Measurements from ENCODE around the gene GRAPL.
"Not testable (repeated sequence)": the region's sequence is repeated elsewhere in the genome, so short reads cannot be mapped to it uniquely, and the experiment has no call there.

Gene GRAPL

DNA sequence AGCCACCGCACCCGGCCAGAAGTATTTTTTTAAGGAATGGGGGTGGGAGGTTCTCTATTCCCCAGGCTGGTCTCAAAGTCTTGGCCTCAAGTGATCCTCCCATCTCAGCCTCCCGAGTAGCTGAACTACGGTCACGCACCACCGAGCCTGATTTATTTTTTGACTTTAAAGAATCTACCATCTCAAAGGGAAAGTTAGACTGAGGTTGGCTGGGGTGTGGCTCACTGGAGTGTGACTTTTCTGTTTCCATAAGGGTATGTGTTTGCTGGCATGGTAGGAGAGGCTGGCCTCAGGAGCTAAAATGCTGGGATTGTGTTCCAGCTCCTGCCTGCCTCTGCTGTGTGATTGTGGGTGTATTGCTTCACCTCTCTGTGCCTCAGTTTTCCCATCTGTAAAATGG is 10.6 kb downstream of the GRAPL start:
- DNase-seq = not testable (repeated sequence)

DNA sequence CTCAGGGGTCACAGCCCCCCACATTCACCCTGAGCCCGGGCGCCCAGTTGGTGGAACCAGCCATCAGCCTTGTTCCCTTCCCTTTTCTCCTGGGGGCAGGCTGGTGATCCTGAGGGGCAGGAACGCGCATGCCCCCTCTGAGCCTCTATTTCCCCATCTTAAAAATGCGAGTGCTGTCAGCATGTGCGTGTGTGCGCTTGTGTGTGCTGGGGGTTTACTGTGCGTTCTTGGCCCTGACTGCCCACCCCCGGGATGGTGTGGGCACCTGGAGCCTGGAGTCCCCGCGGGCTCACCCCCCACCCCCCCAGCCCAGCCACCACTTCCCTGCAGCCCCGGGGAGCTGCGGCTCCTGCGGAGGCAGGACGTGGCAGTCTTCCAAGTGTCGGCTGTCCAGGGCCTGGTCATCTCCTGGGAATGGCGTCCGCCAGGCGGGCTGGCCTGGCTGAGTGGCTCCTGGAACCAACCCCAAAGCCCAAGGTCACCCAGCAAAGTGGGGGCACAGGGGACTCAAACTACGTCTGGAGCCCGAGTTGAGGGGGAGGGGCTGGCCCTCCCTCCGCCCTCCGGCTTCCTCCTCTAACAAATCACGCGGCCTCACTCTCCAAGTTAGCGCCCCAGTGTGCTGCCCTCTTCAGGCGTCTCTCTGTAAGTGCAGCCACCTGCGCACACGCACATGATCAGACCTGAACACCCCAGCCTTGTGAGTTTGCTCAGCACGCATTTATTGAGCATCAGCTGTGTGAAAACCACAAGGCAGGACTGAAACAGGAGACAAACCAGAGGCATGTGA is 14.2 kb downstream of the GRAPL start:
- not testable (repeated sequence) for DNase-seq

DNA sequence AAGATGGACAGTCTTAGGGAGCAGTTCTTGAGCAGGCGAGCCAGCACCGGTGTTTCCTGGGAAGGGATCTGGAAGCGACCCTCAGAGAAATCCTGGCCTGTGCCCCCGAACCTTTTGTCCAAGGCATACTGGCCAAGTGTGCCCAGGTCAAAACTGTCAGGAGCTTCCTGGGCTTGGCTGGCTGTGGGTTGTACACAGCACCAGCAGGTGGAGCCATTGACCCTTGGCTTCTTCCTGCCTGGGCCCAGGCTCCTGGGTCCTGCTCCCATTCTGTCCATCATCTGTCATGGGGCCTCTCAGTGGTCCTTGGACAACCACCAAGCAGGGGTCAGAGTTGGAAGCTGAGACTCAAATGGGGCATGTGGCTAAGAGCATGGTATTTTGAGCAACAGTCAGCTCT is 15.0 kb downstream of the GRAPL start:
- DNase-seq = not testable (repeated sequence)

DNA sequence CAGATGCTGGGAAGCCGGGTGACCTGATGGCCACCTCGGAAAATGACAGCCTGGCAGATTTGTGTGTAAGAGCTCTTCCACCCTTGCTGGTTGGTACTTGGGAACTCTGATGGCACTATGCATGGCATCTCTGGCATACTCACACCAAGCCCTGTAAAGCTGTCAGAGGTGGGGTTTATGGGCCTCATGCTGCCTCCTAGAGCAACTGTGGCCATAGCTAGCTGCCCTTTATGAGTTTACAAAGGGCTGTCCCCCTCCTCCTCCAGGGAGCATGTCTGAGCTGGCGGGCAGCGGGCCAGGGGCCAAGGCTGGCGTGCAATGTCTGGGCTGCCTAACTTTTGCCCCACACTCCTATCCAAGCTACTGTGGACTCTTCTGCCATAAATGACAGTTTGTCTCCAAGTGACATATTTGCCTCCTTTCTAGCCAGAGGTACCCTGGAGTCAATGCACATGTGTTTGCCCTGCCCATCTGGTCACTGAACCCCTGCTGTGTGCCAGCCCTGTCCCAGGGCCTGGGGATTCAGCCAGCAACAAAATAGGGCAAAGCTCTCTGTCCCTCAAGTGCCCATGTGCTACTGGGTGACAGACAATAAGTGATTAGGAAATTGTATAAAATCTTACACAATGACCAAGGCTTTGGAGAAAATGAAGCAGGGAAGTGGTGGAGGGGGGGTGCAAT is 15.8 kb downstream of the GRAPL start:
- DNase-seq = not testable (repeated sequence)

DNA sequence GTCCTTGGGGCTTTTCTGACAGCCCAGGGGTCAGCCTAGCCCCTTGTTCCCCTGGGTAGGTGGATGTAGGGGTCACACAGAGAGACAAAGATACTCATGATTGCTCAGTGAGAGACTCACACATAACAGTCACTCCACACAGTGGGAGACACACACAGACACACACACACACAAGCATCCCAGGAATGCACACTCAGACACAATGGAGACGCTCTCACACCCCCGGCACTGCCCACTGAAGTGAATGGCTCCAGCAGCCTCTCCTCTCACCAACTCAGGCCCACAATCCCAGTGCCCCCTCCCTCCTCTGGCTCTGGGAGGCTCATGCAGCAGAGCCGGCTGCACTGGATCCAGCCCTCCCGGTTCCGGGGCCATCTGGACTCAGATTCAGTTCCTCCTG is 17.0 kb downstream of the GRAPL start:
- not testable (repeated sequence) for DNase-seq

DNA sequence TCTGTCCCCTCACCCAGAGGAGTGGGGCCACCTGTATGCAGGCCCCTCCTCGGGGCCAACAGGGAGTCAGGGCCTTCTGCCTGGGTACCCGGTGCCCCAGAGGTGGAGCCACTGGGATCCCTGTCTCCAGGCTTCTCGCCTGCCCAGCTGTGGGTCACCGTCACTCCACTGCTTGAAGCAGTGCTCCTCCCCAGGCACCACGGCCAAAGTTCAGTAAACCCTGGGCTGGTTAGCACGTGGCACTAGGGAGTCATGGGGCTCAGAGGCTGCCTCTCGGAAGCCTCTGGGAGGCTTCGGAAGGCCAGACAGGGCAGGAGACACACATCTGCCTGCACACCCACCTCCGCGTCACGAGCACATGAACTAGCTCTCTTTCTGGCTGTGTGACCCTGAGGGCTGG is 18.1 kb downstream of the GRAPL start:
- DNase-seq = not testable (repeated sequence)

DNA sequence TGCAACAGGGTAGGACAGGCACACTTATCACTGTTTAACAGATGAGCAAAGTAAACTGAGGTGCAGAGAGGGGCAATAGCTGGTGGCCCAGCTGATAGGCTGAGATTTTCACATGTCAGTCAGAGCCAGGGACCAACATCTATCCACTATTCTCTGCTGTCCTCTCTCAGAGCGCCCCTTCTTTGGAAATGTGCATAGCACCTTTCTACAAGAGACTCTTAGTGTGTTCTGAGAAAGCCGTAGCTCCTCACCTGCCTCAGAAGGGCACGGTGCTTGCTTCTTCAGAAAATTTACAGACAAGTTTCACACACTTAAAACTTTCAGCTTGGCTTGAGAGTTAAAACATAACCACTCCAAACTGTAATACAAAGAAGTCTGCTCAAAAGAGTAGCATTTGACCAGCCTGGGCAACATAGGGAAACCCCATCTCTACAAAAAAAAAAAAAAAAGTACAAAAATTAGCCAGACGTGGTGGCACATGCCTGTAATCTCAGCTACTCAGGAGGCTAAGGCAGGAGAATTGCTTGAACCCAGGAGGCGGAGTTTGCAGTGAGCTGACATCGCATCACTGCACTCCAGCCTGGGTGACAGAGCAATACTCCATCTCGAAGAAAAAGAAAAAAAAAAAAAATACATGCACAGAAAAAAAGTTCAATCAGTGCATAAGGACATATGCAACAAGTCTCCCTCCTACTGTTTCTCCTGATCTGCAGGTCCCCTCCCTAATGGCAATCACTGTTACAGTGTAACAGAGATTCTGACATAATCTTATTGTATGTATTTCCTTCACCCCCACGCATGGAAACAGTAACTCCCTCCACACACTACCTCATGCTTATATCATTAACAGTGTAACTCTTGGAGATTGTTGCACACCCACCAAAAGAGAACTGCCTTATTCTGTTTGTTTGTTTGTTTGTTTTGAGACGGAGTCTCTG is 23.6 kb downstream of the GRAPL start:
- not testable (repeated sequence) for DNase-seq

DNA sequence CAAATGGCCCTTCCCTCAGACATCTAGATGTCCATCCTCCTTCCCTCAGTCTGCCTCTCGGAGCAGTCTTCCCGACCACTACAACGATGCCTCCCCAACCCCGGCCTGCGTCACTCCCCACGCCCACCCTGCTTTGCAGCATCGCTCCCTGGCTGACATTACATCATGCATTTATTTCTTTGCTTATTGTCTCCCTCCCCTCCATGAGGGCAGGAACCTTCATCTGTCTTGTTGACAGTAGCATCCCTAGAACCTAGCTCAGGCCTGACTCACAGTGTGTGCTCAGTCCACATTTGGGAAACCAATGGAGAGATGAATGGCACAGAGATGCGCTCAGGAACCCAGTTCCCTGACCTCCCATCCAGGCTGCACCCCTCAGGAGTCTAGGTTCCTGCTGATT is 30.2 kb downstream of the GRAPL start:
- not testable (repeated sequence) for DNase-seq

DNA sequence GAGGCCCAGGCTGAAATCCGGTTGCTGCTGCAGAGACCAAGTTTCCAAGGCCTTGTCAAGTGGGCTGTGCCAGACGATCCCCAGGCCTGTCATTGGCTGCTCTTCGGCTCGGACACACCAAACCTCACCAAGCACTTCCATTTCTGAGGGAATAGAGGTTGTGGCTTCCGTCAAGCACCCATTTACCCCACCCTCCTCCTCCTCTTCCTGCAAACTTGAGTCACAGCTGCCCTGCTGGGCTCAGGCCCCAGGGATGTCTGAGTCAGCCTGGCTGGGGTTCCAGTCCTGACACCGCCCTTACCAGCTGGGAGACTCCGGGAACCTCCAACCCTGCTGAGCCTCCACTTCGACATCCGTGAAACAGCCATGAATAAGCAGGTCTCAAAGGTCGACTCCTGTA is 31.1 kb downstream of the GRAPL start:
- DNase-seq = not testable (repeated sequence)

DNA sequence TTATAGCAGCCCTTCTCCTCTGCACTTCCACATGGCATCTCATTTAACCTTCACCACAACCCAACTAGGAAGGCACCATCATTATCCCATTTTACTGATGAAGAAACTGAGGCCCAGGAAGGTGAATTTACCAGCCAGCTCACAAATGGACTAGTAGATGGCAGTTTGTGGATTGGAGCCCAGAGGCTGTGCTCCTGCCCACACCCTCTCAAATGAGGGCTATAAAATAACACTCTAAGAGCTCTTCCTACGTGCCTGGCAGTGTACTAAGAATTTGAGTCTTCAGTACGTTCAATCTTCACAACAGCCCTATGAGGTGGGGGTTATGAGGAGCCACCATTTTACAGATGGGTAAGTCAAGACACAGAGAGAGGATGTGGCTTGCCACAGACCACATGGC is 31.5 kb downstream of the GRAPL start:
- not testable (repeated sequence) for DNase-seq

DNA sequence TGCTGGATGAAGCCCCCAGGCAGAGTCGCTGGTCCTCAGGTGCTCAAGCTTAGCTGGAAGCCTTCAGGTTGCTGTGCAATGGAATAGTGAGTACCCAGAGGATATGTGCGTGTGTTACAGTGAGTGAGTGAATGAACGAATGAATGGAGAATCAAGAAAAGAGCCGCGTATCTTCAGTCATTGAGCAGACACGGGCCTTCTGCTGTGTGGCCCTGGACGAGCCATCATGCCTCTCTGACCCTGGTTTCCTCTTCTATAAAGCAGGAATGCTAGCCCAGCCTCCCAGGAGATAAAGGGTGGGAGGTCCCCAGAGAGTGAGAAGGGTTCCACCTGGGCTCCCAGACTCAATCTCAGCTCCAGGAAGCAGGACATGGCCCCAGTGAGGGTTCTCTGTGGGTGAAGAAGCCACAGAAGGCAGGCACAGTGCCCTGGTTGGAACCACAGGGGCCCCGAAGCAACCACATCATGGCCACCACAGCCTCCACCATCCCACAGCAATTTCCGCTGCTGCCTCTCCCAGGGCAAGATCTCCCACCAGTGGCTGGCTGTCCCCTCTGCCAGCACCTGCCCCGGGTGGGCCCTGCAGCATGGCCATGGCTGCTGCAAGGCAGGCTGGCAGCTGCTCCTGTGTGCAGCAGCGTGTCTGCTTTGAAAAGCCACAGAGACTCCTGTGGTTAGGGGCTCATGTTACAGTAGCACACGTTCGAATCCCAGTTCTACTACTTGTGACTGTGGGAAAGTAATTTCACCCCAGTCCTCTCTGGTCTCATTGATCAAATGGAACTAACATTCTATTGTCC is 34.1 kb downstream of the GRAPL start:
- not testable (repeated sequence) for DNase-seq

DNA sequence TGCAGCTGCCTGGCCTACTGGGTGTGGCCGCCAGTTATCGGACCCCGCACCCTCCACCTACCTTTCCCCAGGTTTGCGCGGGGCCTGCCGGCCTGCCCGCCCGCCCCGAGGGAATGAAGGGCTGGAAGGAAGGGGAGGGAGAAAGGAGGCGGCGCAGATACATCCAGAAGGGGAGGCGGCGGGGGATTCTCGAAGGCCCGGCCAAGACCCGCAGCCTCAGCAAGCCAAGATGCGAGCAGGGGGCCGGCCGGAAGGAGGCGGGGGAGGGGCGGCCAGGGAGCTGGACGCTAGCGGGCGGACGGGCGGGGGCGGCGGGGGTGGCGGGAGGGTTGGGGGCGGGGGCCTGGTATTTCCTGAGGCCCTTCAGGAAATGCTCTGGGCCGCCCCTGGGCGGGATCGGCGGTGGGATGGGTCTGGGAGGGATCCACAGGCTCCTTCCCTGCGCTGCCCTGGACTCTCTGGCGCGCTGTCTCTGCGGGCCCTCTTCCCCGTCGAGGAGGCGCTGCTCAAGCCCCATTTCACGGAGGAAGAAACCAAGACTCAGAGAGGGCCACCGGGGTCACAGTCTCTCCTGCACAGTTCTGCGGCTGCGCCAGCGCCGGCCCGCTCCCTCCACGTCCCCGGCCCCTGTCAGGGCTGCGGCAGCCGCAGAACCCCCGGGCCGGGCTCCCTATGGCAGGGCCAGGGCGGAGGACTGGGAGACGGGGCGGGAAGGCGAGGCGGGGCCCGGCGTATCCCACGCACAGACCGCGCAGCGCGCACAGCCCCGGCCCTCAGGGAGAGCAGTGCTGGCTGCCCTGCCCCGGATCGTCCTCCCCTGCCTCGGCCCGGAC is 35.2 kb downstream of the GRAPL start:
- DNase-seq = not testable (repeated sequence)

DNA sequence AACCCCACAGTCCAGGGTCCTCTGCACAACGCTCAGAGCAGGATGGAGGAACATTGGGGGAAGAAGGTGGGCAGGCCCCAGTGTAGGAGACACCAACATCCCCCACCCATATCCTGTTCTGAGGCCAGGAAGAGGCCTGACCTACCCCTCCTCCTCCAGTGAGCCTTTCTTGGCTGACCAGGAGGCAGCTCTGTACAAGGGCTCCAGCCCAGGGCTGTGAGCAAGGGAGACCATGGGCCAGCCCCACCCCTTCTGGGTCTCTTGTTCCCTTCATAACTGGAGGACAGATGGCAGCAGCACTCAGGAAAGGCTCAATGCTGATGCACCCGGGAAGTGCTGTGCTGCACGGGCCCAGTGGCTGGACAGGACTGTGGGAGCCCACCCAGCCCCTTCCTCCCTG is 47.0 kb downstream of the GRAPL start:
- DNase-seq = not testable (repeated sequence)

DNA sequence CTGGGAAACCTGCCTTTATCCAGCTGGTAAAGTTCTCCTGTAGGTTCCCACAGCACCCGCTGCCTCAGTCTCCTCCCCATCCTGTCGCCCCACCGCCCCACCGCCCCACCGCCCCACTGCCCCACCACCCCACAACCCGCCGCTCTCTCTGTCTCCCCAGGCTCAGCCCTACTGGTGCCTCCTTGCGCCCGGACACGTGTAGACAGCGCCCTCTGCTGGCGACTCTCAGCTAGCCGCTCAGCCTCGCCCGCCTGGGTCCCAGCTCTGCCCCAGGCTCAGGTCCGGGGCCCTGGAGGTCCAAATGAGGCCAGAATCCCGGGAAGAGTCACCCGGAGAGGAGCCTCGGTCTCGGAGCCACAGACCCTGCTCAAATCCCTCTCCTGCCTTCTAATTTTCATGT is 48.0 kb downstream of the GRAPL start:
- DNase-seq = not testable (repeated sequence)

DNA sequence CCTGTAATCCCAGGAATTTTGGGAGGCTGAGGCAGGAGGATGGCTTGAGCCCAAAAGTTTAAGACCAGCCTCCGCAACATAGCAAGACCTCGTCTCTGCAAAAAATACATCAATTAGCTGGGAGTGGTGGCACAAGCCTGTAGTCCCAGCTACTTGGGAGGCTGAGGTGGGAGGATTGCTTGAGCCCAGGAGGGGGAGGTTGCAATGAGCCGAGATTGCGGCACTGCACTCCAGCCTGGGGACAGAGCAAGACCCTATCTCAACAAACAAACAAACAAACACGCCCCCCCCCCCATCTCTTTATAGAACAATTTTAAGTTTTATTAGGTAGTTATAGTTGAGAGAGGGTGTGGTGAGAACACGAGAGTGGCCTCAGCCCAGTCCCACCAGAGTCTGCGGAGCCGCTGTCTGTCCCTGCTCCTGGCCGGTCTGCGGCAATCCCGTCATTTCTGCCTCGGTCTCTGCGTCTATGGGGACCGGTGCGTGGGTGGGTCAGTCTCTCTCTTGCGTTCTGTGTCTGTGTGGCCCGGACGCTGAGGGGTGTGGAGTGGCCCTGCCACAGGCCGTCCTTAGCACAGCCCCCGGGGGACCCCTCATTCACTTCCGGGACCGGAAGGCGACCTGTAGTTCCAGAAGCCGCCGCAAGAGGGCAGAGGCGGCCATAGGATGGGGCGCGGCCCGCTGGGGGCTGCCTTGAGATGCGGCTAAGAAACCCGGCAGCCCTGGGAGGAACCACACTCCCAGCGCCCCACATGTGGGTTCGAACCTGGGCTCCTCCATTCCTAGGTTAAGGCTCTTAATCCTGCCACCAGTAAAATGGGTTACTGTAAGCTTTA is 53.9 kb downstream of the GRAPL start:
- not testable (repeated sequence) for DNase-seq

DNA sequence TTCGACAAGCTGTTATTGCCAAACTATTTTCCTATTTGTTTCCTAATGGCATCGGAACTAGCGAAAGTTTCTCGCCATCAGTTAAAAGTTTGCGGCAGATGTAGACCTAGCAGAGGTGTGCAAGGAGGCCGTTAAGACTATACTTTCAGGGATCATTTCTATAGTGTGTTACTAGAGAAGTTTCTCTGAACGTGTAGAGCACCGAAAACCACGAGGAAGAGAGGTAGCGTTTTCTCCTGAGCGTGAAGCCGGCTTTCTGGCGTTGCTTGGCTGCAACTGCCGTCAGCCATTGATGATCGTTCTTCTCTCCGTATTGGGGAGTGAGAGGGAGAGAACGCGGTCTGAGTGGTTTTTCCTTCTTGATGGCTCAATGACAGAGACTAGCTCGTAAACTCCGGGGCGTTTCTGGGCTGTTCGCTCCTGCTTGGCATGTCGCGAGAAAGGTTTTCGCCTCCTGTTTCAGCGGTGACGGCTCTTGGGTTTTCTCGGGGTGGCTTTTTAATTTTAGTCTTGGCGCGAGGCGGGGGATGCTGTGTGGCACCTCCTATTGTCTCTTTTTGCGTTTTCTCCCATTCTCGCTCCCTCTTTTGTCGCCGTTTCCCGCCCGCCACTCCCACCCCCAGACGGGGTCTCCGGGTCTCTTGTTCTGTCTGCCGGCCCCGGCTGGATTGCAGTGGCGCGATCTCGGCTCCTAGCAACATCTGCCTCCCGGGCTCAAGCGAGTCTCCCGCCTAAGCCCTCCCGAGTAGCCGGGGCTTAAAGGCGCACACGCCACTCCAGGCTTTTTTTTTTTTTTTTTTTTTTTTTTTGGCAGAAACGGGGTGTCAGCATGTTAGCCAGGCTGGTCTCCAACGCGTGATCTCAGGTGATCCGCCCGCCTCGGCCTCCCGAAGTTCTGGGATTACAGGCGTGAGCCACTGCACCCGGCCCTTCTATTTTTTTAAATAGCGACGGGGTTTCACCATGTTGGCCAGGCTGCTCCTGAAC is 60.8 kb downstream of the GRAPL start:
- not testable (repeated sequence) for DNase-seq

DNA sequence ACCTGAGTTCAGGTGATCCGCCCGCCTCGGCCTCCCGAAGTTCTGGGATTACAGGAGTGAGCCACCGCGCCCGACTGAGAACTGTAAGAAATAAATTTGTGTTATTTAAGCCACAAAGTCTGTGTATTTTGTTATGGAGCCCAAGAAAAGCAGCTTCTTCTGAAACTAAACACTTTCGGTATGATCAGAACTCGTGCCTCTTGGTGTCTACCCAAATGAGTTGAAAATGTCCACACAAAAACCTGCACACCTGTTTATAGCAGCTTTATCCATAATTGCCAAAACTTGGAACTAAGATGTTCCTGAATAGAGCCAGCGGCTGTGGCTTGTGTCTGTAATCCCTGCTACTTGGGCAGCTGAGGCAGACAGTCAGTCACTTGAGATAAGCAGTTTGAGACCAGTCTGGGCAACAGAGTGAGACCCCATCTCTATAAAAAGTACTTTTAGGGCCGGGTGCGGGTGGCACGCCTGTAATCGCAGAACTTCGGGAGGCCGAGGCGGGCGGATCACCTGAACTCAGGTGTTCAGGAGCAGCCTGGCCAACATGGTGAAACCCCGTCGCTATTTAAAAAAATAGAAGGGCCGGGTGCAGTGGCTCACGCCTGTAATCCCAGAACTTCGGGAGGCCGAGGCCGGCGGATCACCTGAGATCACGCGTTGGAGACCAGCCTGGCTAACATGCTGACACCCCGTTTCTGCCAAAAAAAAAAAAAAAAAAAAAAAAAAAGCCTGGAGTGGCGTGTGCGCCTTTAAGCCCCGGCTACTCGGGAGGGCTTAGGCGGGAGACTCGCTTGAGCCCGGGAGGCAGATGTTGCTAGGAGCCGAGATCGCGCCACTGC is 61.7 kb downstream of the GRAPL start:
- DNase-seq = not testable (repeated sequence)

DNA sequence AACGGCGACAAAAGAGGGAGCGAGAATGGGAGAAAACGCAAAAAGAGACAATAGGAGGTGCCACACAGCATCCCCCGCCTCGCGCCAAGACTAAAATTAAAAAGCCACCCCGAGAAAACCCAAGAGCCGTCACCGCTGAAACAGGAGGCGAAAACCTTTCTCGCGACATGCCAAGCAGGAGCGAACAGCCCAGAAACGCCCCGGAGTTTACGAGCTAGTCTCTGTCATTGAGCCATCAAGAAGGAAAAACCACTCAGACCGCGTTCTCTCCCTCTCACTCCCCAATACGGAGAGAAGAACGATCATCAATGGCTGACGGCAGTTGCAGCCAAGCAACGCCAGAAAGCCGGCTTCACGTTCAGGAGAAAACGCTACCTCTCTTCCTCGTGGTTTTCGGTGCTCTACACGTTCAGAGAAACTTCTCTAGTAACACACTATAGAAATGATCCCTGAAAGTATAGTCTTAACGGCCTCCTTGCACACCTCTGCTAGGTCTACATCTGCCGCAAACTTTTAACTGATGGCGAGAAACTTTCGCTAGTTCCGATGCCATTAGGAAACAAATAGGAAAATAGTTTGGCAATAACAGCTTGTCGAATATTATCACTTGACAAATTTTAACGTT is 62.5 kb downstream of the GRAPL start:
- DNase-seq = not testable (repeated sequence)

All from NCI-H2227 treated with DMSO at 0.1 percent for 48 hours (cell line).